GM12892 (cell line): Measurements from ENCODE around the gene TMEM200B.

ENCODE experiments used
- POLR2A ChIP-seq: IDR thresholded peaks from 2 replicates; pipeline ENCODE4 v1.6.1; 2011; ENCODE audit warnings: low read depth, low read length, control low read depth
- POLR2AphosphoS5 ChIP-seq: IDR thresholded peaks from 2 replicates; pipeline ENCODE4 v1.6.1; 2011; ENCODE audit warnings: low read depth, low read length, control low read depth
- TAF1 ChIP-seq: IDR thresholded peaks from 2 replicates; pipeline ENCODE4 v1.6.1; 2011; ENCODE audit warnings: low read depth, mild to moderate bottlenecking, control low read depth, low read length, borderline replicate concordance

DNA sequence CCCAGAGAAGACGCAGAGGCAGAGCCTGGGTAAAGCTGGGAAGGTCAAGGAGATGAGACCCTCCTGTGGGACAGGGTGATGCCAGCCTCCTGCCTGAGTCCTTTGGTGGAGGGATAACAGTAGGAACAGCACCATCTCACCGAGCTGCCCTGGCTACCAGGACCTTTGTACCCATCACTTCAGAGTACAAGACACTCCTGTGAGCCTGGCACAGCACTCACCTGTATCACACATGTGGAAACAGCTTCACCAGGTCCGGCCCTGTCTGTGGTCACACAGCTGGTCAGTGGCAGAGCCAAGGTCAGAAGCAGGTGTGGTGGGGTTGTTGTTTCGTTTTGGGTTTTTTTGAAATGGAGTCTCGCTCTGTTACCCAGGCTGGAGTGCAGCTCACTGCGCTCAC is 5.0 kb upstream of the TMEM200B start:
- TF ChIP-seq POLR2A (no peak), TAF1 (no peak), POLR2AphosphoS5 (no peak)
